HepG2 (cell line): ENCODE results near the gene MAN2B2. TPM values are rescaled to one million over a fixed set of nuclear protein-coding genes. Genes with fewer than 3 reads are reported as not detected.

ENCODE experiments used
- EP300 ChIP-seq, 3 experiments: sonication (generic) in 1 of 3; formaldehyde crosslinking in 1 of 3; IDR thresholded peaks; 2 replicates each; pipeline versions ENCODE4 v1.5.1 to v1.6.1; 2011 to 2020; ENCODE audit warnings: low read depth in 2 of 3, low read length in 2 of 3, borderline replicate concordance in 1 of 3, improper control_type of control experiment in 1 of 3, mild to moderate bottlenecking in 1 of 3, missing genetic modification reagents in 1 of 3, moderate library complexity in 1 of 3
- MEF2D ChIP-seq: sonication (generic); formaldehyde crosslinking; IDR thresholded peaks from 2 replicates; pipeline ENCODE4 v1.5.1; 2020; ENCODE audit warnings: mild to moderate bottlenecking, missing genetic modification reagents
- PTBP1 ChIP-seq: fragments of 200-400 bp; formaldehyde crosslinking; IDR thresholded peaks from 2 replicates; pipeline ENCODE4 v1.6.1; 2018; ENCODE audit warnings: low read length, low read depth; ENCODE audit not compliant: poor library complexity, severe bottlenecking
- SIX1 ChIP-seq: sonication (generic); formaldehyde crosslinking; IDR thresholded peaks from 2 replicates; pipeline ENCODE4 v1.4.0; 2020; ENCODE audit warnings: missing genetic modification reagents, borderline replicate concordance
- SMARCC2 ChIP-seq: fragments of 450-650 bp; IDR thresholded peaks from 2 replicates; pipeline ENCODE4 v1.6.1; 2017; ENCODE audit warnings: antibody characterized with exemption, mild to moderate bottlenecking
- SP5 ChIP-seq: IDR thresholded peaks from 2 replicates; pipeline ENCODE4 v1.6.1; 2016; ENCODE audit warnings: low read depth, borderline replicate concordance
- TAF15 ChIP-seq: fragments of 200-400 bp; formaldehyde crosslinking; IDR thresholded peaks from one replicate; pipeline ENCODE4 v1.6.1; 2018; ENCODE audit warnings: mild to moderate bottlenecking, low read depth, low read length; ENCODE audit not compliant: poor library complexity, severe bottlenecking
- TEF ChIP-seq: sonication (generic); formaldehyde crosslinking; IDR thresholded peaks from 2 replicates; pipeline ENCODE4 v1.5.0; 2020; ENCODE audit warnings: missing genetic modification reagents
- ZNF598 ChIP-seq: sonication (generic); formaldehyde crosslinking; IDR thresholded peaks from 2 replicates; pipeline ENCODE4 v1.5.1; 2020; ENCODE audit warnings: mild to moderate bottlenecking, missing genetic modification reagents, borderline replicate concordance
- polyA plus RNA-seq, 8 experiments: library from polyadenylated mRNA; depleted of rRNA in 3 of 8; stranded (reverse) in 7 of 8; unstranded in 1 of 8; fragments of >200 nt; fragmentation: Illumina TruSeq in 4 of 8; extraction: Trizol in 4 of 8; gene quantifications; 2 replicates each; pipeline versions ENCODE4 v1.2.1 to v1.2.3, GENCODE V29; 2011 to 2016; ENCODE audit warnings: low read depth in 4 of 8, missing spikeins in 1 of 8, mixed read lengths in 1 of 8; ENCODE audit not compliant: insufficient read depth in 1 of 8
- total RNA-seq, 5 experiments: library from RNA; depleted of rRNA; stranded (reverse); fragments of >200 nt; fragmentation: Illumina TruSeq; extraction: Trizol; gene quantifications; 2 replicates each; pipeline ENCODE4 v1.2.3, GENCODE V29; 2016; ENCODE audit warnings: low read depth in 1 of 5
- TF ChIP-seq, protein P1 (sequence below): sonication (generic); formaldehyde crosslinking; IDR thresholded peaks from 2 replicates; pipeline ENCODE4 v1.4.0; 2020; ENCODE audit warnings: mild to moderate bottlenecking, missing genetic modification reagents

Gene MAN2B2
- total and polyA plus RNA-seq, 2 of the 13 experiments (the other 11 are each of a cell fraction or from before 2014, with no cell fraction given) = 4.8 to 5.4 TPM

DNA sequence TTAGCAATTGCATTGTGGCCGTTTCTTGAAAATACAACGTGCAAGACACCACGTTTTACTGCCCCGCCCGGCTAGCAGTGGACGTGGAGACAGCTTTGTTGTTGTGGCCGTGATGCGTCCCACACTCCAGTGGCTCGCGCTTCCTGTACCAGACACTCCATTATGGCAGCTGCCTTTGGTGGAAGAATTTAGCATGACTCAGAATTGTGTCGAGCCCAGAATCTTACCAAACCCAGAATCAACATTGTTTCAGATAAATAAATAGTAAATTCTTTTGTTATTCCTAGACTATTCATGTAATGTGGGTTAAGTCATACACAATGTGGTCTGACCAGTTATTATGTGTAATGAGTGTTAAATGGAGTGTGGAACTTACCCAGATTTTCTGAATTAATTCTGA, 93.4 kb downstream of the MAN2B2 start (continued):
- TF ChIP-seq, protein P1, sequence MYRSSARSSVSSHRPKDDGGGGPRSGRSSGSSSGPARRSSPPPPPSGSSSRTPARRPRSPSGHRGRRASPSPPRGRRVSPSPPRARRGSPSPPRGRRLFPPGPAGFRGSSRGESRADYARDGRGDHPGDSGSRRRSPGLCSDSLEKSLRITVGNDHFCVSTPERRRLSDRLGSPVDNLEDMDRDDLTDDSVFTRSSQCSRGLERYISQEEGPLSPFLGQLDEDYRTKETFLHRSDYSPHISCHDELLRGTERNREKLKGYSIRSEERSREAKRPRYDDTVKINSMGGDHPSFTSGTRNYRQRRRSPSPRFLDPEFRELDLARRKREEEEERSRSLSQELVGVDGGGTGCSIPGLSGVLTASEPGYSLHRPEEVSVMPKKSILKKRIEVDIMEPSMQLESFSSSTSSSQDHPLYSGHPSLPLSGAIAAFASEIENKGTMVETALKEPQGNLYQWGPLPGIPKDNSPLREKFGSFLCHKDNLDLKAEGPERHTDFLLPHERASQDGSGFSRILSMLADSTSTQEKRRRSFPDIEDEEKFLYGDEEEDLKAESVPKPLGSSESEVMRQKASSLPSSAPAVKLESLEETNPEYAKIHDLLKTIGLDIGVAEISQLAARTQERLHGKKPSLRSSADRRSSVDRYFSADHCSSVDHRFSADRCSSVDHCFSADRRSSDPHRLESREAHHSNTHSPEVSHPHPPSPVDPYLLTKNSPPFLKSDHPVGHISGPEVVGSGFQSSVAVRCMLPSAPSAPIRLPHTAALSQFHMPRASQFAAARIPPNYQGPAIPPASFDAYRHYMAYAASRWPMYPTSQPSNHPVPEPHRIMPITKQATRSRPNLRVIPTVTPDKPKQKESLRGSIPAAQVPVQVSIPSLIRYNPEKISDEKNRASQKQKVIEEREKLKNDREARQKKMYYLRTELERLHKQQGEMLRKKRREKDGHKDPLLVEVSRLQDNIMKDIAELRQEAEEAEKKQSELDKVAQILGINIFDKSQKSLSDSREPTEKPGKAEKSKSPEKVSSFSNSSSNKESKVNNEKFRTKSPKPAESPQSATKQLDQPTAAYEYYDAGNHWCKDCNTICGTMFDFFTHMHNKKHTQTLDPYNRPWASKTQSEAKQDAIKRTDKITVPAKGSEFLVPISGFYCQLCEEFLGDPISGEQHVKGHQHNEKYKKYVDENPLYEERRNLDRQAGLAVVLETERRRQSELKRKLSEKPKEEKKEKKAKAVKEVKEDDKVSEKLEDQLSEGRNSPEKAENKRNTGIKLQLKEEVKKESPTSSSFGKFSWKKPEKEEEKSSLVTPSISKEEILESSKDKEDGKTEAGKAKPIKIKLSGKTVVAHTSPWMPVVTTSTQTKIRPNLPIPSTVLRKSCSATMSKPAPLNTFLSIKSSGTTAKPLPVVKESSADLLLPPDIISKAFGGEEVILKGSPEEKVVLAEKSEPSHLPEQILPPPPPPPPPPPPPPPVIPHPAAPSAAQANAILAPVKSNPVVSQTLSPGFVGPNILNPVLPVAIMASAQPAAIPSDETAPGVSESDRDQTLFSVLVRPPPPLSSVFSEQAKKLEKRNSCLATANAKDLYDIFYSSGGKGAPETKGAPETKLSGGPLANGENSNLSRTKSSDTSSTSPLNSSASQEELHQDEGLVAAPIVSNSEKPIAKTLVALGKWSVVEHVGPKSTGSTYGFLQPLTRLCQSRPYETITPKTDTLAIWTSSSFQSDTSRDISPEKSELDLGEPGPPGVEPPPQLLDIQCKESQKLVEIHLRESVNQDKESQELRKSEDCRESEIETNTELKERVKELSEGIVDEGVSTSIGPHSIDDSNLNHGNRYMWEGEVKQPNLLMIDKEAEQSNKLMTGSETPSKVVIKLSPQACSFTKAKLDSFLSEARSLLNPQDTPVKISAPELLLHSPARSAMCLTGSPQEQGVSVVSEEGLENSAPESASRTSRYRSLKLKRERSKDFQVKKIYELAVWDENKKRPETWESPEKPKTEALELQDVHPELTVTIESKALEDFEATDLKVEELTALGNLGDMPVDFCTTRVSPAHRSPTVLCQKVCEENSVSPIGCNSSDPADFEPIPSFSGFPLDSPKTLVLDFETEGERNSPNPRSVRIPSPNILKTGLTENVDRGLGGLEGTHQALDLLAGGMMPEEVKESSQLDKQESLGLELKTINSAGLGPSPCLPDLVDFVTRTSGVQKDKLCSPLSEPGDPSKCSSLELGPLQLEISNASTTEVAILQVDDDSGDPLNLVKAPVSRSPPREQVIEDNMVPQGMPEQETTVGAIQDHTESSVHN (CRISPR knock-in tag) = no peak
- TF ChIP-seq SMARCC2 = no peak
- TF ChIP-seq TAF15 = no peak
- no peak for TF ChIP-seq MEF2D (CRISPR knock-in tag)
- TF ChIP-seq SIX1 (CRISPR knock-in tag) = no peak
- no peak for TF ChIP-seq ZNF598 (CRISPR knock-in tag)
- no peak for TF ChIP-seq SP5 (CRISPR knock-in tag)
- TF ChIP-seq PTBP1 = no peak
- TF ChIP-seq EP300 (IDR thresholded peaks at IDR 0.05; ENCODE audit: low read depth in 2 of 2, low read length in 2 of 2) = no peak
- no peak for TF ChIP-seq EP300 (CRISPR knock-in tag; IDR thresholded peaks at IDR 0.05; ENCODE audit: borderline replicate concordance)
- TF ChIP-seq TEF (CRISPR knock-in tag) = no peak
